Smooth muscle cell (in vitro differentiated cells): ENCODE measurements around the gene RNF13. TPM values are rescaled to one million over a fixed set of nuclear protein-coding genes. Genes with fewer than 3 reads are reported as not detected.

Source experiments
- DNase-seq: peaks from one replicate; lab custom pipeline; 2025; ENCODE audit not compliant: unreplicated experiment; lab: John Stamatoyannopoulos, UW
- H2AFZ ChIP-seq: fragments of 200-600 bp; sonication (generic); 2 replicates; pipeline ENCODE4 v1.6.0; 2016; ENCODE audit warnings: antibody characterized with exemption, low read depth, mild to moderate bottlenecking
- H3F3A ChIP-seq: fragments of 200-600 bp; sonication (generic); 2 replicates; pipeline ENCODE4 v1.6.0; 2017; ENCODE audit warnings: antibody characterized with exemption, low read depth
- H3K27ac ChIP-seq: fragments of 200-600 bp; sonication (generic); 2 replicates; pipeline ENCODE4 v1.5.1; 2016; ENCODE audit warnings: low read depth, mild to moderate bottlenecking
- H3K27me3 ChIP-seq: fragments of 200-600 bp; sonication (generic); 2 replicates; pipeline ENCODE4 v1.6.1; 2016; ENCODE audit warnings: low read depth, mild to moderate bottlenecking
- H3K36me3 ChIP-seq: fragments of 200-600 bp; sonication (generic); 2 replicates; pipeline ENCODE4 v1.5.1; 2016; ENCODE audit warnings: low read depth
- H3K4me1 ChIP-seq: fragments of 200-600 bp; sonication (generic); 2 replicates; pipeline ENCODE4 v1.5.1; 2016; ENCODE audit warnings: low read depth
- H3K4me2 ChIP-seq: fragments of 200-600 bp; sonication (generic); 2 replicates; pipeline ENCODE4 v1.6.0; 2016; ENCODE audit warnings: mild to moderate bottlenecking
- H3K4me3 ChIP-seq: fragments of 200-600 bp; sonication (generic); 2 replicates; pipeline ENCODE4 v1.5.1; 2016; ENCODE audit warnings: mild to moderate bottlenecking
- H3K79me2 ChIP-seq: fragments of 200-600 bp; sonication (generic); 2 replicates; pipeline ENCODE4 v1.6.0; 2016; ENCODE audit warnings: low read depth, mild to moderate bottlenecking
- H3K9ac ChIP-seq: fragments of 200-600 bp; sonication (generic); 2 replicates; pipeline ENCODE4 v1.6.0; 2016; ENCODE audit warnings: low read depth
- H3K9me3 ChIP-seq: fragments of 200-600 bp; sonication (generic); replicated peaks from 2 replicates; pipeline ENCODE4 v1.5.1; 2016; ENCODE audit warnings: low read depth
- H4K20me1 ChIP-seq: fragments of 200-600 bp; sonication (generic); 2 replicates; pipeline ENCODE4 v1.6.0; 2016; ENCODE audit warnings: low read depth
- polyA plus RNA-seq: library from polyadenylated mRNA; unstranded; fragments of >200 nt; fragmentation: Nextera tagmentation; extraction: Ambion mirVana; gene quantifications from 2 replicates; pipeline ENCODE4 v1.2.1, GENCODE V29; 2016
- small RNA-seq: library from RNA; depleted of rRNA; stranded (forward); fragments of <200 nt; gene quantifications from one replicate; pipeline ENCODE3, GENCODE V24; 2014
- total RNA-seq: library from RNA; depleted of rRNA; stranded (reverse); fragments of >200 nt; gene quantifications from 2 replicates; pipeline ENCODE4 v1.2.3, GENCODE V29; 2014
- TF ChIP-seq, protein P1 (sequence below): fragments of 200-600 bp; sonication (generic); IDR thresholded peaks from 2 replicates; pipeline ENCODE4 v1.5.1; 2017; ENCODE audit warnings: borderline replicate concordance, mild to moderate bottlenecking, antibody characterized with exemption; ENCODE audit not compliant: insufficient read depth, poor library complexity, severe bottlenecking

The RNF13 gene
- total and polyA plus RNA-seq, 2 experiments from 2014 or later, result 46.1 to 81.9 TPM

DNA sequence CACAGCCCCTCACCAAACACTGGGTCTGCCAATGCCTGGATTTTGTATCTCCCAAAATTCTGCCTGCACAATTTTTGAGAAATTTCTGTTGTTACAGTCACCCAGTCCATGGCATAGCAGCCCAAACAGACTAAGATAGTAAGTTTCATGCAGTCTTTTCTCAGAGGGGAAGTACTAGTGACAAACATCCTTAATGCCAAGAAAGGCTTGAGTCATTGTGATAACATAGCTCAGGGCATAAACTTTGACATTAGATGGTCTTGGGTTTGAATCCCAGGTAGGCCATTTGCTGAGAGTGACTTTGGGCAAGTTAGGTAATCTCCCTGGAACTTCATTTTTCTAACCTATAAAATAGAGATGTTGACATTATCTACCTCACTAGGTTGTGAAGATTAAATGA is 193.8 kb downstream of the RNF13 start:
- Histone ChIP-seq H3K79me2 (no peaks in the 10 kb centered on the region), H3K36me3 (no peaks in the 10 kb centered on the region), H3K9ac (no peak overlapping the region), H3F3A (no peaks in the 10 kb centered on the region), H2AFZ (no peak overlapping the region), H3K9me3 (no peaks in the 10 kb centered on the region), H4K20me1 (no peaks in the 10 kb centered on the region), H3K4me2 (no peak overlapping the region), H3K27me3 (no peaks in the 10 kb centered on the region), H3K27ac (no peak overlapping the region), H3K4me1 (no peaks in the 10 kb centered on the region), H3K4me3 (no peak overlapping the region)
- DNase-seq, result no peak
- TF ChIP-seq, protein P1, sequence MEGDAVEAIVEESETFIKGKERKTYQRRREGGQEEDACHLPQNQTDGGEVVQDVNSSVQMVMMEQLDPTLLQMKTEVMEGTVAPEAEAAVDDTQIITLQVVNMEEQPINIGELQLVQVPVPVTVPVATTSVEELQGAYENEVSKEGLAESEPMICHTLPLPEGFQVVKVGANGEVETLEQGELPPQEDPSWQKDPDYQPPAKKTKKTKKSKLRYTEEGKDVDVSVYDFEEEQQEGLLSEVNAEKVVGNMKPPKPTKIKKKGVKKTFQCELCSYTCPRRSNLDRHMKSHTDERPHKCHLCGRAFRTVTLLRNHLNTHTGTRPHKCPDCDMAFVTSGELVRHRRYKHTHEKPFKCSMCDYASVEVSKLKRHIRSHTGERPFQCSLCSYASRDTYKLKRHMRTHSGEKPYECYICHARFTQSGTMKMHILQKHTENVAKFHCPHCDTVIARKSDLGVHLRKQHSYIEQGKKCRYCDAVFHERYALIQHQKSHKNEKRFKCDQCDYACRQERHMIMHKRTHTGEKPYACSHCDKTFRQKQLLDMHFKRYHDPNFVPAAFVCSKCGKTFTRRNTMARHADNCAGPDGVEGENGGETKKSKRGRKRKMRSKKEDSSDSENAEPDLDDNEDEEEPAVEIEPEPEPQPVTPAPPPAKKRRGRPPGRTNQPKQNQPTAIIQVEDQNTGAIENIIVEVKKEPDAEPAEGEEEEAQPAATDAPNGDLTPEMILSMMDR, result no peak

Small RNAs within 50 kb of the gene (small RNA-seq; reads per million reads assigned to genes)
- gene RNU6-507P (not detected), gene RNU6-720P (not detected)

Other genes with a start within 250 kb of the RNF13 start
- gene WWTR1, start 155.2 kb upstream of the RNF13 start, total RNA-seq, result 54.3 and 55.6 TPM in 2 replicates
- 38.4 and 43.7 TPM in 2 replicates for gene WWTR1, start 155.2 kb upstream of the RNF13 start, polyA plus RNA-seq
- gene COMMD2, start 60.7 kb upstream of the RNF13 start, total RNA-seq, result 52.0 and 56.3 TPM in 2 replicates
- 38.9 and 47.5 TPM in 2 replicates for gene COMMD2, start 60.7 kb upstream of the RNF13 start, polyA plus RNA-seq
- not detected in 2 replicates for gene ANKUB1, start 20.7 kb upstream of the RNF13 start, total RNA-seq
- gene ANKUB1, start 20.7 kb upstream of the RNF13 start, polyA plus RNA-seq, result not detected in 2 replicates
- gene PFN2, start 157.7 kb downstream of the RNF13 start, total RNA-seq, result 255 and 265 TPM in 2 replicates
- 209 and 239 TPM in 2 replicates for gene PFN2, start 157.7 kb downstream of the RNF13 start, polyA plus RNA-seq